ENCODE results near the gene SDK2. TPM values are rescaled to one million over a fixed set of nuclear protein-coding genes. Genes with fewer than 3 reads are reported as not detected.

SDK2 gene
- total RNA-seq, 1 experiment from 2014 or later, result not detected

DNA sequence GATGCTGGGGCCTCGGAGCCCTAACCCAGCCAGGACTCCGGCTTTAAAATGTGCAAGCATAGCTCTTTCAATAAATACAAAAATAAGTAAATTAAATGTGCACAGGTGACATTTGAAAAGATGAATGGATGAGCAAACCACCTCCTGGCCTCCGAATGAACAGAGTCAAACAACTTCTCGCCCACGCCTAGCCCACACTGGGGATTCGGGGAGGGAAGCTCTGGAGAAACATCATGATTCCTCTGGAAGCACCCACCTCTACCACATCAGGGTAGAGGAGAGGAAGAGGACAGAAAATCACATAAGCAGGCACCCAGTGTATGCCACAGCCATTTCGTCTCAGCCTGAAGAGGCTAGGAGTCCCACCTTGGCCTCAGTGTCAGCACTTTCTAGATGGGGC, 105.8 kb downstream of the SDK2 start:
- no peak for DNase-seq
- no peak overlapping the region for H3K4me3 ChIP-seq (ENCODE audit: low read length)
- no peak overlapping the region for H3K4me2 ChIP-seq (ENCODE audit: low read depth, low read length, poor library complexity, severe bottlenecking)
- no peaks in the 10 kb centered on the region for H3K4me1 ChIP-seq (ENCODE audit: low read length)
- no peaks in the 10 kb centered on the region for H3K36me3 ChIP-seq (ENCODE audit: insufficient read depth, low read length)
- H3K79me2 ChIP-seq (ENCODE audit: low read length), result no peaks in the 10 kb centered on the region
- H3K9me3 ChIP-seq (ENCODE audit: low read length), result no peaks in the 10 kb centered on the region
- no peak overlapping the region for H3K27ac ChIP-seq (ENCODE audit: low read length)
- H3K27me3 ChIP-seq (ENCODE audit: low read length), result no peaks in the 10 kb centered on the region
- H2AFZ ChIP-seq (ENCODE audit: low read length), result no peak overlapping the region
- H3K9ac ChIP-seq (ENCODE audit: low read length), result no peak overlapping the region
- H3K9me2 ChIP-seq (replicated peaks; ENCODE audit: insufficient read depth, low read length), result no peaks in the 10 kb centered on the region
- no peaks in the 10 kb centered on the region for H4K20me1 ChIP-seq (ENCODE audit: insufficient read depth, low read depth, low read length)

DNA sequence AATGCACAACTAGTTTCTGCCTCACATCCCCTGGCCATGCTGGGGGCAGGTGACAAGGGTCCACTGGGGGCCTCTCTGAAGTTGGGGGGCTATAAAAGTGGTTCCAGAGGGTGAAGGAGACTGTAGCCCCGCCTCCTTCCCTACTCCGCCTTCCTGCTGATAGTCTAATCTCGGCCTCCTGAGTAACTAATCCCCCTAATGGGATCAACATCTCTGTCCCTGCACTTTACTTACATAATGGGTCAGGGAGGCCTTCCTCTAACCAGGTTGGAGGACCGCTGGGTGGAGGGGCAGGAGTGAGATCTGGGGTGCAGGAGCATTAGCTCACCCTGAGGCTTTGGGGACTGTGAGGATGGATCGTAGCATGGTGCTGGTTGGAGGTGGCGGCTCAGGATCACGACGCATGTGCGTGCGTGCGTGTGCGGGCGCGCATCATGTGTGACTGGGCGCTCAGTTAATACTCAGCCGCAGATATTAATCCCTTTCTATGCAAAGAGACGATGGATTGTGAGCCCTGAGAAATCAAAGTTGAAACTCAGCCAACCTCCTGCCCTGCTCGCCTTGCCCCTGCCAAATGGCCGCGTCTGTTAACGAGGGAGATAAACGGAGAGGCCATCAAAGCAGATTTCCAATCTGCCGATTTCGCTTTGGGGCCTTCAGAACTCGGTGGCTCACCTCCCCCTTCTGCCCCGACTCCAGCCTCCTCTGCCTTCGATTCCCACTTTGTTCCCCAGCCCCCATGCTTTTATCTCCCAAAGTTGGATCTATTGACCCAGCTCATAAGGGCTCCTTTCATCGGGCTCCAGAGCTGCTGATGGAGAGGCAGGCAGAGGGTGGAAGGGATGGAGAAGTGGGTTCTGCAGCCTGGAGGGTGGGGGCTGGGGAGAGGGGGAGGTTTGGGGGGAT, 107.3 kb downstream of the SDK2 start:
- H3K27me3 ChIP-seq (ENCODE audit: low read length), result no peaks in the 10 kb centered on the region
- no peaks in the 10 kb centered on the region for H3K36me3 ChIP-seq (ENCODE audit: insufficient read depth, low read length)
- H2AFZ ChIP-seq (ENCODE audit: low read length), result no peak overlapping the region
- no peaks in the 10 kb centered on the region for H3K9me2 ChIP-seq (replicated peaks; ENCODE audit: insufficient read depth, low read length)
- no peak overlapping the region for H3K27ac ChIP-seq (ENCODE audit: low read length)
- H4K20me1 ChIP-seq (ENCODE audit: insufficient read depth, low read depth, low read length), result no peaks in the 10 kb centered on the region
- no peak for DNase-seq
- H3K4me1 ChIP-seq (ENCODE audit: low read length), result no peaks in the 10 kb centered on the region
- H3K9me3 ChIP-seq (ENCODE audit: low read length), result no peaks in the 10 kb centered on the region
- no peak overlapping the region for H3K4me3 ChIP-seq (ENCODE audit: low read length)
- H3K79me2 ChIP-seq (ENCODE audit: low read length), result no peaks in the 10 kb centered on the region
- H3K4me2 ChIP-seq (ENCODE audit: low read depth, low read length, poor library complexity, severe bottlenecking), result no peak overlapping the region
- no peak overlapping the region for H3K9ac ChIP-seq (ENCODE audit: low read length)

DNA sequence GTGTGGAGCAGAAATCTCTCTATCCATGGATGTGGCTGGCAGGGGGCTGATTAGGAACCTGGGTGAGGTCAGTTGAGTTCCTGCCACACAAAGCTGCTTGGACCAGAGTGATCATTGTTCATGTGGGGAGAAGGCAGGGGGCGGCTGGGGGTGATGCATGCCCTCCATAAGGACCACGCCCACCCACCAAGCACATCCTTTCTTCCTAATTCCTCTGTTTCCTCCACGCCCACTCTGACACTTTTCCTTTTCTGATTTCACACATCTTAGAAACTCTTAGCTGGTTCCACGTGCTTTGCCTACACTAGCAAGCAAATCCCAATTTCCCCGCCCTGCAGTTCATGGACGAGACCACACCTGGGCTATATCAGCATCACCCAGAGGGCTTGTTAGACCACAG, 108.5 kb downstream of the SDK2 start:
- H3K36me3 ChIP-seq (ENCODE audit: insufficient read depth, low read length), result no peaks in the 10 kb centered on the region
- no peaks in the 10 kb centered on the region for H4K20me1 ChIP-seq (ENCODE audit: insufficient read depth, low read depth, low read length)
- no peaks in the 10 kb centered on the region for H3K79me2 ChIP-seq (ENCODE audit: low read length)
- no peak overlapping the region for H2AFZ ChIP-seq (ENCODE audit: low read length)
- no peaks in the 10 kb centered on the region for H3K9me3 ChIP-seq (ENCODE audit: low read length)
- H3K27ac ChIP-seq (ENCODE audit: low read length), result no peak overlapping the region
- H3K4me2 ChIP-seq (ENCODE audit: low read depth, low read length, poor library complexity, severe bottlenecking), result no peak overlapping the region
- H3K4me3 ChIP-seq (ENCODE audit: low read length), result no peak overlapping the region
- H3K9ac ChIP-seq (ENCODE audit: low read length), result no peak overlapping the region
- H3K9me2 ChIP-seq (replicated peaks; ENCODE audit: insufficient read depth, low read length), result no peaks in the 10 kb centered on the region
- no peak for DNase-seq
- no peaks in the 10 kb centered on the region for H3K4me1 ChIP-seq (ENCODE audit: low read length)
- H3K27me3 ChIP-seq (ENCODE audit: low read length), result no peaks in the 10 kb centered on the region

DNA sequence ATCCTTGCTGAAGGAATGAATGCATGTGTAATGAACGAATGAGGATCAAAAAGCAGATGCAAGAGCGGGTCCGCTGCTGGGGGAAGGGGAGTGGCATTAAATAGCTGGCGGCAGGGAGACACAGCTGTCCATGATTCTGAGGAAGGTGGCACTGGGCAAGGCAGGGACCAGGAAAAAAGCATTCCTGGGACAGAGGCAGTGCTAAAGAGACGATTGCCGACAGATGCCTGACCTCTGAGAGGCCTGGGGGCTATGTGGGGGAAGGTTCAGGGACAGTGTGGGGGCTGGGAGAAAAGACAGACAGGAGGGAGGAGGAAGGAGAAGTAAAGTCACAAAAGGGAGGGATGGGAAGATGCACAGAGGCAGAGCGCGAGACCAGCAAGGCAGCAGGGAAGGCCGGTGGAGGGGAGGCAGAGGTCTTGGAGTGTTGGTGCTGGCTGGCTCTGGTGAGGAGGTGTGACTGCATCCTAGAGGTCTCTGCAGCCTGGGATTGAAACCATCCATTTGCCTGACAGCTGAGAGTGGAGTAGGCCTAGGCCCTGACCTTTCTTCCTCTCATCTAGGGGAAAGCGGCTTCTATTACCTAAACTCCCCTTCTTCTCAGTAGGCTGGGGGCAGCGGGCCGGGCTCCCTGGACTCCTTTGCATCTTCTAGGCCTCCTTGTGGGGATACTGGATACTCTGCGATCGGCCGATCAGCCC, 109.9 kb downstream of the SDK2 start:
- Histone ChIP-seq H3K79me2 (ENCODE audit: low read length) (no peaks in the 10 kb centered on the region), H3K27me3 (ENCODE audit: low read length) (no peaks in the 10 kb centered on the region), H3K4me3 (ENCODE audit: low read length) (no peak overlapping the region), H2AFZ (ENCODE audit: low read length) (no peak overlapping the region), H3K9ac (ENCODE audit: low read length) (no peak overlapping the region), H3K27ac (ENCODE audit: low read length) (no peak overlapping the region), H3K4me1 (ENCODE audit: low read length) (no peaks in the 10 kb centered on the region), H3K36me3 (ENCODE audit: insufficient read depth, low read length) (no peaks in the 10 kb centered on the region), H4K20me1 (ENCODE audit: insufficient read depth, low read depth, low read length) (no peaks in the 10 kb centered on the region), H3K9me3 (ENCODE audit: low read length) (no peaks in the 10 kb centered on the region), H3K9me2 (replicated peaks; ENCODE audit: insufficient read depth, low read length) (no peaks in the 10 kb centered on the region), H3K4me2 (ENCODE audit: low read depth, low read length, poor library complexity, severe bottlenecking) (no peak overlapping the region)
- DNase-seq, result no peak

DNA sequence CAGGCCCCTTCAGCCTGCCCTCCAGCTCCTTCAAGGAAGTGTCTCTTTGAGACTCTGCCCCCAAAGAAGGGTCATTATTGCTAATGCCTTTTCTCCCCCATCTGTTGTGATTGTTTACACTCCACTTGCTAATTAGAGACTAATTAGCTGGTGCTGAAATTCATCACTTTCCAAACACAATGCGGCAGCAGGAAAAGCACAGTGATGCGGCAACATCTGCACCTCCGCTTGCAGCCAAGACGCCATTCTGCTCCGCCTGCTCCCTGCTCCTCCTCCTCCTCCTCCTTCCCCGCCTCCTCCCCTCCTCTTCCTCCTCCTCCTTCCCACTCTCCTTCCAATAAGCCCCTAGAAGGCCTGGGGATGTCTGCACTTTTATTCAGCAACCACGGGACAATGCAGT, 110.5 kb downstream of the SDK2 start:
- Histone ChIP-seq H3K79me2 (ENCODE audit: low read length) (no peaks in the 10 kb centered on the region), H4K20me1 (ENCODE audit: insufficient read depth, low read depth, low read length) (no peaks in the 10 kb centered on the region), H3K27ac (ENCODE audit: low read length) (no peak overlapping the region), H3K9ac (ENCODE audit: low read length) (no peak overlapping the region), H3K36me3 (ENCODE audit: insufficient read depth, low read length) (no peaks in the 10 kb centered on the region), H3K4me3 (ENCODE audit: low read length) (no peak overlapping the region), H3K4me2 (ENCODE audit: low read depth, low read length, poor library complexity, severe bottlenecking) (no peak overlapping the region), H3K9me2 (replicated peaks; ENCODE audit: insufficient read depth, low read length) (no peaks in the 10 kb centered on the region), H3K9me3 (ENCODE audit: low read length) (no peaks in the 10 kb centered on the region), H3K27me3 (ENCODE audit: low read length) (no peaks in the 10 kb centered on the region), H3K4me1 (ENCODE audit: low read length) (no peaks in the 10 kb centered on the region), H2AFZ (ENCODE audit: low read length) (no peak overlapping the region)
- DNase-seq, result no peak

DNA sequence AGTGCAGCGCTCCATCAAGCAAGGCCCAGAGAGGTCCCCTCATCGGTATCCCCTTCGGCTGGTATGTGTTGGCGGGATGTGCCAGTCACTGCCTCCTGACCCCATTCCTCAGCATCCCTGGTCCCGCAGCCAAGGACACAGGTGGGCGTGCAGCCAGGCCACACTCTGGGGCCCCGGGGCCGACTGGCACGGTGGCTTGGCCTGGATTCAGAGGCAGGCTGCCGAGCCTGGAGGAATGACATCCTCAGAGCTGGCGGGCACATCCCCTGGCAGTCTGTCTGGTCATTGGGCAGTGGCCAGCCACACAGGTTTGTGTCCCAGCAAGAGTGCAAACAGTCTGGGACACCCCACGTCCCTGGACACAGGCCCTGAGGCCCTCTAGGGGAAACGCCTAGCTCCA, 111.1 kb downstream of the SDK2 start:
- DNase-seq, result no peak
- no peaks in the 10 kb centered on the region for H3K9me3 ChIP-seq (ENCODE audit: low read length)
- H2AFZ ChIP-seq (ENCODE audit: low read length), result no peak overlapping the region
- no peak overlapping the region for H3K27ac ChIP-seq (ENCODE audit: low read length)
- no peaks in the 10 kb centered on the region for H3K27me3 ChIP-seq (ENCODE audit: low read length)
- H3K9ac ChIP-seq (ENCODE audit: low read length), result no peak overlapping the region
- H3K36me3 ChIP-seq (ENCODE audit: insufficient read depth, low read length), result no peaks in the 10 kb centered on the region
- no peaks in the 10 kb centered on the region for H3K4me1 ChIP-seq (ENCODE audit: low read length)
- no peaks in the 10 kb centered on the region for H3K9me2 ChIP-seq (replicated peaks; ENCODE audit: insufficient read depth, low read length)
- no peak overlapping the region for H3K4me3 ChIP-seq (ENCODE audit: low read length)
- no peaks in the 10 kb centered on the region for H3K79me2 ChIP-seq (ENCODE audit: low read length)
- no peak overlapping the region for H3K4me2 ChIP-seq (ENCODE audit: low read depth, low read length, poor library complexity, severe bottlenecking)
- H4K20me1 ChIP-seq (ENCODE audit: insufficient read depth, low read depth, low read length), result no peaks in the 10 kb centered on the region

DNA sequence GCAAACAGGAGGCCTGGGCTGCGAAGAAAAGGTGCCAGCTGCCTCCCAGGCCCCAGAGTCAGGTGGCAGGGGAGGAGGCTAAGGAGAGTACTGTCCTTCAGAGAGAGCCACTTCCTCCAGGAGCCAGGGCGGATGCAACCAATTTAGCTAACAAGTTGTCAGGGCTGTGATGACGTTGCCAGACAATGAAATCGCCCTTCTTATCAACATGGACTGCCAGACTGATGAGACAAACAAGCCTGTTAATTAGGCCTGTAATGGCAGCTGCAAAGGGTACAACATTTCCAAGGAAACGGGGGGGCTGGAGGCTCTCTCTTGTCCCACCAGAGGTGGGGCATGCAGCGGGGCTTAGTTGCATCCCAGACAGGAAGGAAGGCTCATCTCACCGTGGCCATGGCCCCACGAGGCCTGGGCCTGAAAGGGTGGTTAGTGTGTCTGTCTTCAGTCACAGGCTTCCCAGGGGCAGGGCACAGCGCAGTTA, 111.8 kb downstream of the SDK2 start:
- DNase-seq, result no peak

DNA sequence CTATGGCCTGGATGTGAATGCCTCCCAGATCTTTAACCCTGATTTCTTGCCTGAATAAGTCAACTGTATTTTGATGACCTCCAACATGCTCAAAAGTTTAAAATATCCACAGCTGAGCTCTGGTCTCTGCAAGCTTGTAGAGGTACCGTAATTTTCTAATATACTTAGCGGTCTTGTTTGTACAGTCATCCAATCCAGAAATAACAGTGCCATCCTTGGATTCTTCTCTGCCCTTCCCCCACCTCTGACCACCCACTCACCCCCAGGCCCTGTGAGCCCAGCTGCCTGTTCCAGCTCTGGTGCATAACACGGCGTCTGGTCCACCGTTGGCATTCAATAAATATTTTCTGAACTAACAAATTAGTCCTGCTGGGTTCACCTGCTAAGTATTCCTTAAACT, 113.1 kb downstream of the SDK2 start:
- Histone ChIP-seq H3K9me3 (ENCODE audit: low read length) (no peaks in the 10 kb centered on the region), H3K9me2 (replicated peaks; ENCODE audit: insufficient read depth, low read length) (no peaks in the 10 kb centered on the region), H3K79me2 (ENCODE audit: low read length) (no peaks in the 10 kb centered on the region), H3K27me3 (ENCODE audit: low read length) (no peaks in the 10 kb centered on the region), H3K4me1 (ENCODE audit: low read length) (no peaks in the 10 kb centered on the region), H3K9ac (ENCODE audit: low read length) (no peak overlapping the region), H3K4me3 (ENCODE audit: low read length) (no peak overlapping the region), H2AFZ (ENCODE audit: low read length) (no peak overlapping the region), H3K4me2 (ENCODE audit: low read depth, low read length, poor library complexity, severe bottlenecking) (no peak overlapping the region), H3K27ac (ENCODE audit: low read length) (no peak overlapping the region), H4K20me1 (ENCODE audit: insufficient read depth, low read depth, low read length) (no peaks in the 10 kb centered on the region), H3K36me3 (ENCODE audit: insufficient read depth, low read length) (no peaks in the 10 kb centered on the region)
- no peak for DNase-seq

More for the DNA sequence above, 111.8 kb downstream of the SDK2 start:
- no peaks in the 10 kb centered on the region for H3K27me3 ChIP-seq (ENCODE audit: low read length)
- H3K79me2 ChIP-seq (ENCODE audit: low read length), result no peaks in the 10 kb centered on the region
- no peak overlapping the region for H2AFZ ChIP-seq (ENCODE audit: low read length)
- no peaks in the 10 kb centered on the region for H4K20me1 ChIP-seq (ENCODE audit: insufficient read depth, low read depth, low read length)
- H3K4me1 ChIP-seq (ENCODE audit: low read length), result no peaks in the 10 kb centered on the region
- H3K36me3 ChIP-seq (ENCODE audit: insufficient read depth, low read length), result no peaks in the 10 kb centered on the region
- no peak overlapping the region for H3K4me3 ChIP-seq (ENCODE audit: low read length)
- H3K27ac ChIP-seq (ENCODE audit: low read length), result no peak overlapping the region
- H3K9ac ChIP-seq (ENCODE audit: low read length), result no peak overlapping the region
- H3K9me2 ChIP-seq (replicated peaks; ENCODE audit: insufficient read depth, low read length), result no peaks in the 10 kb centered on the region
- H3K4me2 ChIP-seq (ENCODE audit: low read depth, low read length, poor library complexity, severe bottlenecking), result no peak overlapping the region
- H3K9me3 ChIP-seq (ENCODE audit: low read length), result no peaks in the 10 kb centered on the region

Data from Karpas-422 (cell line).